GM18498 (cell line): ENCODE results near the gene CLEC4E.
"Not testable (repeated sequence)": the region's sequence is repeated elsewhere in the genome, so short reads cannot be mapped to it uniquely, and the experiment has no call there.

Experiments used
- ATAC-seq: cut with Tn5 transposase; IDR thresholded peaks from one replicate; pipeline ENCODE4 v1.9.1; 2021; ENCODE audit warnings: mild to moderate bottlenecking, moderate library complexity; ENCODE audit not compliant: unreplicated experiment

CLEC4E gene, protein sequence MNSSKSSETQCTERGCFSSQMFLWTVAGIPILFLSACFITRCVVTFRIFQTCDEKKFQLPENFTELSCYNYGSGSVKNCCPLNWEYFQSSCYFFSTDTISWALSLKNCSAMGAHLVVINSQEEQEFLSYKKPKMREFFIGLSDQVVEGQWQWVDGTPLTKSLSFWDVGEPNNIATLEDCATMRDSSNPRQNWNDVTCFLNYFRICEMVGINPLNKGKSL

DNA sequence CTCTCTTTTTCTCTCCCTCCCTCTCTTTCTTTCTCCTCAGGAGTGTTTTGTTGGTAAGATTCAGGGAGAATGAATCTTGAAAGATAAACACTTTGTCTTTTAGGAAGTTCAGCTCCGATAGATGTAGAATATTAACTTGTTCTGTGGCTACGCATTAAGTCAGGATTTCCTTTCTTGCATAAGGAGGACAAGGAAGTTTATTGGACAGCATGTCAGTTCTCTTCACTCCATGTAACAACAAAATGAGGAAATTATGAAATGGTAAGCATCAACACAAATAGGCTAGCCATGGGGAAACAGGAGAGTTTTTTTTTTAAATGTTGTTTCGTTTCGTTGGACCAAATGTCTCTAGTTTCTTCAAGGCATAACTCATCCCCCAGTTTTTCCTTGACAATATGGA lies at the start of gene CLEC4E:
Gene CLEC4E (minus strand): TSS at position 75 of the 400 bp plus-strand sequence. CDS start 108 bp downstream, outside the sequence.
- ATAC-seq, result not testable (repeated sequence)

DNA sequence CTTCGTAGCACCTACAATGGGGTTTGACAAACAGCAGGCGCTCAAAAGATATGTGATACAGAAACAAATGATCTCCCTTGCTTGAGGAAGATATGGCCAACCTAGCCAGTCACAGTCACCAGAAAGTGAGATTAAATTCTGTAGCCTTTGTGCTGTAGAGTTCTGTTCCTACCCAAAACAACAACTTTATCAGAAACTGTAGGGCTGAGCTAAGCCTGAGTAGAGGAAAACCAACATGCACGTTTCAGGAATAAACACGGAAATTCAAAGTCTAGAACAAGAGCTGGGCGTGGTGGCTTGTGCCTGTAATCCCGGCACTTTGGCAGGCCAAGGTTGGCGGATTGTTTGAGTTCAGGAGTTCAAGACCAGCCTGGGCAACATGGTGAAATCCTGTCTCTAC lies 49.0 kb upstream of the CLEC4E start:
- no peak for ATAC-seq

DNA sequence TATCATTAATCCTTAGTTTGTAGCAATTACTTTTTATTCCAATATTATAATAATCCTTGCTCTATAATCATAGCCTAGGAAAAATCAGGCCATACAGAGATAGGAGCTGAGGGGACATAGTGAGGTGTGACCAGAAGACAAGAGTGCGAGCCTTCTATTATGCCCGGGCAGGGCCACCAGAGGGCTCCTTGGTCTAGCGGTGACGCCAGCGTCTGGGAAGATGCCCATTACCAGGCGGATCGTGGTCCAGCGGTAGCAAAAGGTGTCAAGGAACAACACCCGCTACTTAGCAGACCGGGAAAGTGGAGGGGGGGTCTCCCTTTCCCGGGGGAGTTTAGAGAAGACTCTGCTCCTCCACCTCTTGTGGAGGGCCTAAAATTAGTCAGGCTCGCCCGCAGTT lies 43.8 kb upstream of the CLEC4E start:
- ATAC-seq, result not testable (repeated sequence)

DNA sequence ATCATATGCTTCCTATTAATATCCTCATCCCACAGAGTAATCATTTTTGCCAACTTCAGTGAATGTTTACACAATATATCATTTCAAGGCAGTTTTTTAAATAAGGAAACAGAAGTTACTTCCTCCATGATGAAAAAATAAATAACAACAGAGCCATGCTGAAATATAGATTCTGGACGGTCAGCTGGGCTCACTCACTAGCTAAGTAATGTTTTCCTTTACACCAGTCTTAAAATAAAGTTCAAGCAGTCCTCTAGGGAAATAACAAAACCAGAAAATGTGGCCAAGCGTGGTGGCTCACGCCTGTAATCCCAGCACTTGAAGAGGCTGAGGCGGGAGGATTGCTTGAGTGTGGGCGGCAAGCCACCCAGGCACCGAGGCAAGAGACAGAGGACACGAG lies 43.3 kb upstream of the CLEC4E start:
- no peak for ATAC-seq

DNA sequence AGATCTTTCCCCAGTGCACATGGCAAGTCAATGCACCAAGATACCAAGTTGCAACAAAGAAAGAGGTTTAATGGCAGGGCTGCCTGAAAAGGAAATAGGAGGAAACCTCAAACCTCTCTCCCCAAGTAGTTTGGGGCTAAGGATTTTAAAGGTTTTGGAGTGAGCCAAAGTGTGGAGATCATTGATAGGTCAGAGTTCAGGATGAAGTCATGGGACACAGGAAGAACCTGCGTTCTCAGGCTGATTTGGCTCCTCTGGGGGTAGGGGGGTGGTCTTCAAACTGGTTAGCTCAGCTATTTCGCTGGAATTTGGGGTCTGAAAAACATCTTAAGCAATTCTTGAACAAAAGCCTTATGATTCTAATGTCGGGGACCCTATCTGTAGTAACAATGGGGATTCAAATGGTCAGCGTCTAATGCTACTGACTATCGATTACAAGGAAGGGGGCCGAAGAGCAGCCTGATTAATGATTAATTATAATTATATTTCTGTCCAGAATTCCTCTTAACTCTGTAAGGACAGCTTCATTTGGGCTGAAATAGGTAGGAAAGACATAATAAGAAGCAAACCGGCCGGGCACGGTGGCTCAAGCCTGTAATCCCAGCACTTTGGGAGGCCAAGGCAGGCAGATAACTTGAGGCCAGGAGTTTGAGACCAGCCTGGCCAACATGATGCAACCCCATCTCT lies 40.5 kb upstream of the CLEC4E start:
- ATAC-seq, result no peak

DNA sequence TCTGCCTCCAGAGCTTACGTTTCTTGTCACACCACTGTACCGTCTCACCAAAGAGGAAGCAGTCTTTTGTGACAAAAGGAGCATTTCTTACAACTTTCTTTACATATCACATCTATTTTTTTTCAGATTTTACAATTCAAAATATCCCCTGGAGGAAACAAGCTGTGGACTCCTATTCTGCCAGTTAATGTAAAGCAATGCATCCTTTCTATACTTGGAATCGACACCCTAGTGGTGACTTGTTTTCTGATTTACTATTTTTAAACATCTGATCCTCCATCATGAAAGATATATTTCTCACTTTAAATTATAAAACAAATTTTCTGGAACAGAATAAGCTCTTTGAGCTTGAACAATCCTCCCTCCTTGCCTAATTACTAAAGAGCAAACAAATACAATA lies 37.2 kb upstream of the CLEC4E start:
- ATAC-seq, result no peak

DNA sequence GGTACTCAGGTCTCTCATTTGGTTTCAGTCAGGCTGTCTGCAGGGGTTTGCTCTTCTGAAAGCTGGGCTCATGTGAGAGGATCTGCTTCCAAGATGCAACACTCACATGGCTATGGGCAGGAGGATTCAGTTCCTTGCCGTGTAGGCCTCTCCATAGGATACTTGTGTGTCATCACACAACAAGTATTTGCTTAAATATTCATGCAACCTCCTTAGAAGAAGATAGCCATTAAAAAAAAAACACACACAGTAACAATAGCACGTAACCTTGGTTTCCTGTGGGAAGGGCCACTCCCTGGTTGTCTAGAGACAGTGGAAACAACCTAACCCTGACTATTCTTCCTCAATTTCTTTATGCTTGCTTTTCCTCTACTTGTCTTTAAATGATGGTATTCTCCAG lies 31.8 kb upstream of the CLEC4E start:
- no peak for ATAC-seq

DNA sequence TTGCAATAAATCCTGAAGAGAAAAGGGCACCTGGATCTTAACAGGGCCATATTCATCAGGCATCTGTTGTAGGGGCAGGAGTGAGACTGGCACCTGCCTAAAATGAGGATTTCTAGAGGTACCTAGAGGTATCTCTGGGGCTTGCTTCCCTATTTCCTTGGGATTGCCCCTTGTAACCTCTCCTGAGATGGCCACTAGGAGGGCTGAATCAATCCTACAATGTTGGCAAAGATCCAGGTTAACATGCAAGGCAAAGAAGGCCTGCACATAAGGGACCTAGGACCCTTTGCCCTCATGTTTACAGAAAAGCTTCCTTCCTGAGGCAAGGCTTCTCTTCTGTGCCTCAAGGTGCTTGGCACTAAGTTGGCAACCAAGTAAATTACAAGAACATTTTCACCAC lies 25.8 kb upstream of the CLEC4E start:
- no peak for ATAC-seq

DNA sequence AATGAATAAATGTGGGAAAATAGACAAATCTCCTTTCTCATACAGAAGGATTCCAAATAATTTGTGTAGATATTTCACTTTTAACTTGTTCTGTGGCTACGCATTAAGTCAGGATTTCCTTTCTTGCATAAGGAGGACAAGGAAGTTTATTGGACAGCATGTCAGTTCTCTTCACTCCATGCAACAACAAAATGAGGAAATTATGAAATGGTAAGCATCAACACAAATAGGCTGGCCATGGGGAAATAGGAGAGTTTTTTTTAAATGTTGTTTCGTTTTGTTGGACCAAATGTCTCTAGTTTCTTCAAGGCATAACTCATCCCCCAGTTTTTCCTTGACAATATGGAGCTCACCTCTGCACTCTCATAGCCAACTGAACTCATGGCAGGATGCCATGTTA lies 25.3 kb upstream of the CLEC4E start:
- not testable (repeated sequence) for ATAC-seq

DNA sequence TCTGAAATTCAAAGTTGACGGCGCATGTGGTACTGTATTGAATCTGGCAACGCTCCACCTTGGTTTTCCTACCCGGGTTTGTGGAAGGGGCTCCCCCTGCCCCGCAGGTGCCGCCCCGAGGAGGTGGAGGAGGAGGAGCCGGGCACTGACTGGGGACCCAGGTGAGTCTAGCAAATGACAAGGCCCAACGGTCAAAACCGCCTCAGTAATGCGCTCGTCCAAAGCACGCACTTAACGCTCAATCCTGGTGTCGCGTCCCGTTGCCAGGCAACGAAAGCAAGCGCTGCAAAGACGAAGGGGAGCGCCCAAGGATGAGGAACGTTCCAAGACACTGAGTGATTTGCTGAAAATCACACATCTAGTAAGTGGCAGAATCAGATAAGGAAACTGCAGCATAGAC lies 24.0 kb upstream of the CLEC4E start:
- ATAC-seq, result no peak

DNA sequence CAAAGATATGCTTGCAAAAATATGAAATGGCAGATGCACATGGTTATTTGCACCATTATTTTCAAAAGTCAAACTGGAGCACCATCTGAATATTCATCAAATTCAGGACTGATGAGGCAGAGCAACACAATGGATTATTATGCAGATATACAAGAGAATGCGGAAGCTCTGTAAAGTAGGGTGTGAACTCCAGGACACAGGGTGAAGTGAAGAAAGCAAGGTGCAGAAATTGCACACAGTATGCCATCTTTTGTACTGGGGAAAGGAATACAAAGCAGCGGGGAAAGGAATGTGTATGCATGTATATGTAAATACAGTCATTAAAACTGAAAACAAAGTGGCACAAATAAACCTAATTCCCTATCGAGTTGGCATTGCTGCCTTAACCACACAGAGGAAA lies 22.7 kb upstream of the CLEC4E start:
- ATAC-seq, result no peak

DNA sequence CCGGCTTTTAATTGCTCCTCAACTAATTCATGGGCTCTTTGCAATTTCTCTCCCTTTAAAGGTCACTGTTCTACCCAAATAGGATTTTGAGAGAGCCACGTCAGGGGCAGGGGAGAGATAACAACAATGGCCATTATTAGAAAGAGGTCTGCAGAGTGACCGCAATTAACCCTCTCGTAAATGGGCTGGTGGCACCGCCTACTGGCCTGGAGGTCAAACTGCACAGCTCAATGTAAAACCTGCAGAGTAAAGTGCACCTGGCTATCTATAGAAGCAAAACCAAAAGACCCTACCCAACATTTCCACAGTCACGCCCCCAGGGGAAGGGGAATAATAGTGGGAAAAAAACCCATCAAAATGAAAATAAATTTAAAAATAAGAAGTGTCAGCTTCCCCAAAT lies 21.6 kb upstream of the CLEC4E start:
- ATAC-seq, result no peak

DNA sequence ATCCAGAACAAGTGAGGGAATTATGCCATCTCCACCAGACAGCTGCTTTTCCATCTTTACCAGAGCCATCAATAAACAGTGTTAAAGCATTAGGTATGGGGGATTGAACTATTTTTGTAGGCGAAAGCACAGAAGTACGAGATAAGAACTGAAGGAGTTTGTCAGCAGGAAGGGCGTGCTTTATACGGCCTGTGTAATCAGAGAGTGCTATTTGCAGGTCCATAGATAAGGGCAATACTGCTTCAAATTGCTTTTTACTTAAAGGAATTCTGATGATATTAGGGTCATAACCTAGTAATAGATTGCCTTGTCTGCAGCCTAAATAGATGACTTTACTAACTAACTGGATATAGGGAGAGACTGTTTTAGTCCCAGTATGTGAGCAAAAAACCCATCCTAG lies 20.3 kb upstream of the CLEC4E start:
- no peak for ATAC-seq

DNA sequence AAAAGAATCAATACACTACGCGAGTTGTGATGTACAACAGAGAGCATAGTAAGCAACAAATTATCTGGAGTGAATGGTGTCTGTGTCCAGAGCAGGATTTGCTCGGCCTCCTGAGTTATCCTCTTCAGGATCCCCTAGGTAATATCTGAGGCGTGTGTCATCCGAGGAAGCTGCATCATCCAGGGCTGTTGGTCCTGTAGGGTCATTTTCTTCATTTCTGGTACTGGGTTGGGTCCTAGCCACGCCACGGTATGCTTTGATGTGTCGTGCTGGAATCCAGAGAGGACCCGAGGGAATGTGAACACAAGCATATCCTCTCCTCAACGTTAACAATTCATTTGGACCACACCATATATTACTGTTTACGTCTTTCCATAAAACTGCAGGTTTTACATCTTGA lies 19.0 kb upstream of the CLEC4E start:
- ATAC-seq, result no peak

DNA sequence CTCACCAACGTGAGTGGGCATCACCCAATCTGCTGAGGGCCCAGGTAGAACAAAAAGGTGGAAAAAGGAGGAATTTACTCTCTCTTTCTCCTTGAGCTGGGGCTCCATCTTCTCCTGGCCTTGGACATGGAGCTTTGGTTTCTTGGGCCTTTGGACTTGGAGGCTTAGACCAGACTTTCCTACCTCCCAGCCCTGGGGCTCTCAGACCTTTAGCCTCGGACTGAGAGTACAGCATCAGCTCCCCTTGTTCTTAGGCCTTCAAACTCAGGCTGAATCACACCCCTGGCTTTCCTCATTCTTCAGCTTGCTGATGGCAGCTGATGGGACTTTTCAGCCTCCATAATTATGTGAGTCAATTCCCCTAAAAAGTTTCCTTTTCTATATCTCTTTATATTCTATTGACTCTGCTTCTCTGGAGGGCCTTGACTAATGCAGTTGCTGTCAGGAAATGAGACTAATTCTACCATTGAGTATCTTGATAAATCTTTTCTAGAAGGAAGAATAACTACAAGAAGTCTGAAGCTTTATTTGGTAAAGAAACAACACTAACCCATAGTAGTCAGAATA lies 15.9 kb upstream of the CLEC4E start:
- ATAC-seq, result no peak

DNA sequence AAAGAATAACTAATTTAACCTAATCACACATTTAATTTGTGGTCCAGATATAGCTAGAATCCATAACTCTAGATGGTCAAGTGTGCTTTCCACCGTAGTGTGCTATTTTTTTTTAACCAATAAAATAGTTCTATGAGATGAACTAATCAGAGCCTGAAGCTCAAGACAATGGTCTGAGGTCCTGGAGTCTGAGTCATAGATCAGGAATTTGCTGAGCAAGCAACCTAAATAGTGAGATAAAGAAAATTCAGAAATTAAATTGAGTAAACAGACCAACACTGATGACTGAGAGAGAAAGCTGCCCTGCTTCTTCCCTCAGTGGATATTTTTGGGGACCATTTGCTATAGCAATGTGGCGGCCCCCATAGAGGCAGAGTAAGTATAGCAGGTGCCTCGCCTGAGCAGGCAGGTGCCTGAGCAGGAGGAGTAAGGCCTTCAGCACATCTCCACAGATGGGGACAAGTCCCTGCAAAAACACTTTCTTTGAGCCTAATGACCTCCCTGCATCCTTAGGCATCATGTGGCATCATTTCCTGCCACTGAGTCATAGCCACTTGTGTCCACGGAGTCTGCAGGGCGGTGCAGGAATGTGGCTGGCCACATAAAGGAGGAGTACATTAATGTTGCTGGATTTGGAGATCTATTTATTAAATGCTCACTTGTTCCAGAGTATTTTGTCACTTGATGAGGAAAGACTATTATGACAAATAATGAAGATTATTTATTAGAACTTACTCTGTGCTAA lies 13.9 kb upstream of the CLEC4E start:
- no peak for ATAC-seq

DNA sequence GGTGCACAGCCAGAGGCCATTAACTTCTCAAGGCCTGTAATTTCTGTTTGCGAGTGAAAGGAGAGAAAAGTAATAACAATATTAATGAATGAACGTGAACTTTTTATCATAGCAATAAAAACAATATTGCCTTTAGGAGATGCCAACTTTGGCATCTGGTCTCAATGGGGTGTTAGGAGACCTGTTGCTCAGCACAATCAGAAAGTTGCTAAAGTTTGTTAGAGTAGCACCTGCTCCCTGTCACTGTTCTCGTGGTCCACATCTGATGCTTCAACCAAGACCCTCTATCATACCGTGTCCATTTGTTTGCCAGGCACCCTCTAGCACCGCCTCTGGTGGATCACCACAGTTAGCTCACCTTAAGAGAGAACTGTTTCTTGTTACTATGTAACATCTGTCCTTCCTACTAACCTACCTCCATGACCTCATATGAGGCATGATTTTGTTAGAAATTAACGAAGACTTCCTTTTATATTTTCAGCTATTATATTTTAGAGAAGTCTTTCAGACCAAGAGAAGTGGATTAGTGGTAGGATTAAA lies 12.5 kb upstream of the CLEC4E start:
- no peak for ATAC-seq

DNA sequence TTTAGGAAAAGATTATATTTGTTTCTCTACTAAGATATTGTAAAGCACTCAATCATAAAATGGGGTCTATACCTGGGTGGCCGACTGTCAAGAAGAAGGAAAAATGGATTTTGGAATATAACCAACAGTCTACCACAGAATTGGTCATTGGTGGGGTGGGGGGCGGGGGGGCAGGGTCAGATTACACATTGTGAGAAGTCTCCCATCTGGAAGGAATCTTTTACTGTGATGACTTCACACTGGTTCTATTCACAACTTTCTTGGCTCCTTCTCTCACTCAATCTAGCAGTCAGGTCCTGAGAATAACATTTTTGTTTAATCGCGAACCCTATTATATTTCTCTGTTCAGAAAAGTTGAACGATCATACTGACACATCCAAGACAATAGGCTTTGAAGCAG lies 8.7 kb upstream of the CLEC4E start:
- no peak for ATAC-seq

DNA sequence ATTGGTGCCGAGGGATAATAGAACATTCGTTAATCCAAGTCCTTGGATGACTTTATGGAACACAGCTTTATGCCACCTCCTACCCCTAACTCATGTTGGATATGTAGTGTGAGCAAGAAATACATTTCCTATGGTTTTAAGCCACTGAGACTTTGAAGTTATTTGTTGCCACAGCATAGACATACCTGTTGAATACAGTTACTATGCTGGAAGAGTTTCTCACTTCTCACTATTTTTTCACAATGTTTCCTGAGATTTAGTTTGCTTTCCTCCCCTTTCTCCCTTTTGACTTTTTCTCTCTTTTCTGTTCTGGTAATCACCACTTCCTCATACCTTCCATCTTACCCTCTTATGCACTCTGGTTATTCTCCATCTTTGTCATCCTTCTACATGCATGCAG lies 7.5 kb upstream of the CLEC4E start:
- ATAC-seq, result no peak

DNA sequence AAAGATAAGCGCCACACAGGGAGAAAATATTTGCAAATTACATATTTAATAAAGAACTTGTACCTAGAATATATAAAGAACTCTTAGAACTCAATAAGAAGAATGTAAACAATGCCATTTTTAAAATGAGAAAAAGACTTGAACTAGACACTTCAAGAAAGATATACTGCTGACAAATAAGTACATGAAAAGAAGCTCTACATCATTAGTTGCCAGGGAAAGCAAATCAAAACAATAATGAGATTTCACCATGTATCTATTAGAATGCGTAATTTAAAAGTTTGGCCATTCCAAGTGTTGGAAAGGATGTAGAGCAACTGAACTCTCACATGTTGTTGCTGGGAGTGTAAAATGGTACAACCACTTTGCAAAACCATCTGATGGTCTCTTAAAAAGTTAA lies 6.9 kb upstream of the CLEC4E start:
- no peak for ATAC-seq

DNA sequence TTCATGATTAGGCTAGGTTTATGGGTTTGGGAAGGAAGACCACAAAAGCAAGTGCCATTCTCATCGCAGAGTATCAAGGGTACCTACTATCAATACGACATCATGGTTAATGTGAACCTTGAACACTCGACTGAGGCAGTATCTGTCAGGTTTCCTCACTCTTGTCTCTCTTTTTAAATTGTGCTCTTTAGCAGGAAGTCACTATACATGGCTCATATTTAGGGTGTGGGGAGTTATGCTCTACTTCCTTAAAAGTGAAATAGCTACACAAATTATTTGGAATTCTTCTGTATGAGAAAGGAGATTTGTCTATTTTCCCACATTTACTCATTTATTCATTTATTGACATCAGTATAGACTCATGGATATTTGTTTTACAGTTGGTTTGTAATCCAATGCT lies 5.9 kb upstream of the CLEC4E start:
- no peak for ATAC-seq

DNA sequence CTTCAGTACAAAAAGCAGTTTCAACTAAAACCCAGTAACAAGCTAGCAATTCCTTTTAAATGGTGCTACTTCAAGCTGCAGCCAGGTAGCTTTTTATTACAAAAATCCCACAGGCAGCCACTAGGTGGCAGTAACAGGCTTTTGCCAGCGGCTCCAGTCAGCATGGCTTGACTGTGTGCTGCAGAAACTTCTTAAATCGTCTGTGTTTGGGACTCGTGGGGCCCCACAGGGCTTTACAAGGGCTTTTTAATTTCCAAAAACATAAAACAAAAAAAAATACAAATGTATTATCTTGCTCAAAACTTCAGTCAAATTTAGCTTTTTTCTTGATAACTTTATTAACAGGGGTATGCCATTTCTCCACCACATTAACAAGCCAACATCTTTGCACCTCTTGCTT lies 3.6 kb upstream of the CLEC4E start:
- no peak for ATAC-seq
